Lower leg skin (tissue), 3 donors: ENCODE data around the gene SYDE2.

ENCODE experiments used
- POLR2A ChIP-seq, 2 donors: fragments of 450-650 bp; IDR thresholded peaks; one replicate each; pipeline ENCODE4 v1.6.1; 2016 to 2017; ENCODE audit warnings: antibody characterized with exemption in 2 of 2, mild to moderate bottlenecking in 1 of 2, moderate library complexity in 1 of 2
- TF ChIP-seq, protein P1 (sequence below), 3 donors: fragments of 450-650 bp; IDR thresholded peaks; one replicate each; pipeline ENCODE4 v1.5.1; 2016; ENCODE audit warnings: antibody characterized with exemption in 3 of 3, mild to moderate bottlenecking in 3 of 3, moderate library complexity in 2 of 3

GRCh38 chr1:85240643-85241042 lies 39.8 kb upstream of the SYDE2 start:
- TF ChIP-seq, protein P1, sequence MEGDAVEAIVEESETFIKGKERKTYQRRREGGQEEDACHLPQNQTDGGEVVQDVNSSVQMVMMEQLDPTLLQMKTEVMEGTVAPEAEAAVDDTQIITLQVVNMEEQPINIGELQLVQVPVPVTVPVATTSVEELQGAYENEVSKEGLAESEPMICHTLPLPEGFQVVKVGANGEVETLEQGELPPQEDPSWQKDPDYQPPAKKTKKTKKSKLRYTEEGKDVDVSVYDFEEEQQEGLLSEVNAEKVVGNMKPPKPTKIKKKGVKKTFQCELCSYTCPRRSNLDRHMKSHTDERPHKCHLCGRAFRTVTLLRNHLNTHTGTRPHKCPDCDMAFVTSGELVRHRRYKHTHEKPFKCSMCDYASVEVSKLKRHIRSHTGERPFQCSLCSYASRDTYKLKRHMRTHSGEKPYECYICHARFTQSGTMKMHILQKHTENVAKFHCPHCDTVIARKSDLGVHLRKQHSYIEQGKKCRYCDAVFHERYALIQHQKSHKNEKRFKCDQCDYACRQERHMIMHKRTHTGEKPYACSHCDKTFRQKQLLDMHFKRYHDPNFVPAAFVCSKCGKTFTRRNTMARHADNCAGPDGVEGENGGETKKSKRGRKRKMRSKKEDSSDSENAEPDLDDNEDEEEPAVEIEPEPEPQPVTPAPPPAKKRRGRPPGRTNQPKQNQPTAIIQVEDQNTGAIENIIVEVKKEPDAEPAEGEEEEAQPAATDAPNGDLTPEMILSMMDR (IDR thresholded peaks at IDR 0.05) = no peak
- no peak for TF ChIP-seq POLR2A (IDR thresholded peaks at IDR 0.05)
